EL (cell line): ENCODE data around the gene SPON2.

Experiments used
- DNase-seq: peaks from one replicate; pipeline ENCODE4 v3.0.0-alpha.2; 2016

SPON2 gene

DNA sequence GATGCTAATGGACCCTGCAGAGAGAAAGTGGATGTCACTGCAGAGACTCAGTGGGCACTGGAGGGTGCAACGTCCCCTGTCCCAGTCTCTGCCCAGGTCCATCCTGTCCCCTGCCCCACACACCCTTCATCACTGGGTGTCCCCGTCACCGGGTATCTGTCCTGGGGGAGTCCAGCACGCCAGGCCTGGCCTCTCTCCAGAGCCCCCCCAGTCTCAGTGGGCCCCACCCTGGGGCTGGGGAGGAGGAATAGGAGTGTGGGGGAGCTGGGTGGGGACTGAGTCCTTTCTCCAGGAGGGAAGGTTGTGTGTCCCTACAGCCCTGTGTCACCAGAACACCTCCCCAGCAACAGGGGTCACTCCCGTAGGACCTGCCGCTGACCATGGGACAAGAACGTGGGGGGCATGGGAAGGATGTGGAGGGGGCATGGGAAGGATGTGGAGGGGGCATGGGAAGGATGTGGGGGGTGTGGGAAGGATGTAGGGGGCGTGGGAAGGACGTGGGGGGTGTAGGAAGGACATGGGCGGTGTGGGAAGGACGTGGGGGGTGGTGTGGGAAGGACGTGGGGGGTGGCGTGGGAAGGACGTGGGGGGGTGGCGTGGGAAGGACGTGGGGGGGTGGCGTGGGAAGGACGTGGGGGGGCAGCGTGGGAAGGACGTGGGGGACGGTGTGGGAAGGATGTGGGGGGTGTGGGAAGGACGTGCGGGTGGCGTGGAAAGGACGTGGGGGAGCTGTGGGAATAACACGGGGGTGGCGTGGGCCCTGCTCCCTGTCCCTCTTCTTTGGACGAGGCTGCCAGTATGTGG is 21.0 kb upstream of the SPON2 start:
- DNase-seq = no peak

GRCh38 chr4:1192493-1193205 is 20.3 kb upstream of the SPON2 start:
- DNase-seq = no peak

- peak; percentile 97 for DNase-seq
Measured at GRCh38 chr4:1192091-1192492, 19.7 kb upstream of the SPON2 start.

- DNase-seq = no peak
Measured at GRCh38 chr4:1191621-1192020, 19.2 kb upstream of the SPON2 start.

- no peak for DNase-seq
Measured at GRCh38 chr4:1187182-1187581, 14.8 kb upstream of the SPON2 start.

DNA sequence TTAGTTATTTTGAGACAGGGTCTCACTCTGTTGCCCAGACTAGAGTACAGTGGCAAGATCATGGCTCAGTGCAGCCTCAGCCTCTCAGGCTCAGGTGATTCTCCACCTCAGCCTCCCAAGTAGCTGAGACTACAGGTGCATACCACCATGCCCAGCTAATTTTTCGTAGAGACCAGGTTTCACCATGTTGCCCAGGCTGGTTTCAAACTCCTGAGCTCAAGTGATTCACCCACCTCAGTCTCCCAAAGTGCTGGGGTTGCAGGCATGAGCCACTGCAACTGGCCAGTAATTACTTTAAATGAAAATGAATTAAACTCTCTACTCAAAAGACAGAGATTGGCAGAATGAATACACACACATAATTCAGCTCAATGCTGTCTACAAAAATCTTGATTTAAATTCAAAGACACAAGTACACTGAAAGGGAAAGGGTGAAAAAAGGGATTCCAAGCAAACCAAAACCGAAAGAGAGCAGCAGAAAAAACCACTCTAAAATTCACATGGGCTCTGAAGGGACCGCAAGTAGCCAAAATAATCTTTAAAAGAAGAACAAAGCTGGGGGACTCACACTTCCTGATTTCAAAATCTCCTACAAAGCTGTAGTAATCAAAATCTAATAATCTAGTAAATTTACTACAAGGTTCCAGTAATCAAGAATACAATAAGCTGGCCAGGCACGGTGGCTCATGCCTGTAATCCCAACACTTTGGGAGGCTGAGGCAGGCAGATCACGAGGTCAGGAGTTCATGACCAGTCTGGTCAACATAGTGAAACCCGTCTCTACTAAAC is 11.8 kb upstream of the SPON2 start:
- DNase-seq = no peak

- DNase-seq = no peak
Measured at GRCh38 chr4:1182313-1182712, 9.9 kb upstream of the SPON2 start.

- no peak for DNase-seq
Measured at GRCh38 chr4:1180663-1181062, 8.3 kb upstream of the SPON2 start.

DNA sequence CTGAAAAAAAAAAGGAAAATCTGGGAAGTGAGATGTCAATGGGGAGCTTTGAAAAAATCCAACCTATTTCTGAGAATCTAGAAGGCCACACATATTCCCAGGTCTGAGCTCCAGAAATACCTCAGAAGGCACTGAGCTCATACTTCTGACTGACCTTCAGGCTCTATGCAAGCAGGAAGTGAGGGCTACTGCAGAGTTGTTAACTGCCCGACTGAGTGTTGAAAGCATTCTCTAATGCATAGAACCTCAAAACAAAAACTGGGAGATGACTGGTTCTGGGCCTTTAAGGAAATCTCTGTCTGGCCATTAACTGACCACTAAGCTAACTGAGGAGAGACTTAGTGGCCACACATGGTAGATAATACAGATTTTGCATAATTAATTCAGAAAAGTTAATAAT is 7.6 kb upstream of the SPON2 start:
- DNase-seq = no peak

DNA sequence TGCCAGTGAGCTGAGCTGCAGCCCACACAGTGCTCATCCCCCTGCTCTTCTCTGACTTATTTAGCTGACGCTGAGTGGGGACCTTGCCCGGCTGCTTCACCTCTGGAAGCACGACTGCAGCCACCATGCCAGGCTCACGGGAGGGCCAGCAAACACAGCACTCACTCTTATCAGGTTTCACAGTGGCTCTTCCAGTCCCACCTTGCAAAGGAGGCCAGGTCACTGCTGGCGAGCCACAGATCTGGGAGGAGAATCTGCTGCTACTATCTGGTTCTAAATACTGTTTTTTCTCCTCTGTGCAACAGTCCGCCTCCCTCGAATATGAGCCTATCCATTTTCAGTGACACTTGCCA is 6.7 kb upstream of the SPON2 start:
- no peak for DNase-seq

GRCh38 chr4:1178300-1179088 is 6.1 kb upstream of the SPON2 start:
- no peak for DNase-seq

GRCh38 chr4:1177274-1178141 is 5.1 kb upstream of the SPON2 start:
- DNase-seq = no peak

DNA sequence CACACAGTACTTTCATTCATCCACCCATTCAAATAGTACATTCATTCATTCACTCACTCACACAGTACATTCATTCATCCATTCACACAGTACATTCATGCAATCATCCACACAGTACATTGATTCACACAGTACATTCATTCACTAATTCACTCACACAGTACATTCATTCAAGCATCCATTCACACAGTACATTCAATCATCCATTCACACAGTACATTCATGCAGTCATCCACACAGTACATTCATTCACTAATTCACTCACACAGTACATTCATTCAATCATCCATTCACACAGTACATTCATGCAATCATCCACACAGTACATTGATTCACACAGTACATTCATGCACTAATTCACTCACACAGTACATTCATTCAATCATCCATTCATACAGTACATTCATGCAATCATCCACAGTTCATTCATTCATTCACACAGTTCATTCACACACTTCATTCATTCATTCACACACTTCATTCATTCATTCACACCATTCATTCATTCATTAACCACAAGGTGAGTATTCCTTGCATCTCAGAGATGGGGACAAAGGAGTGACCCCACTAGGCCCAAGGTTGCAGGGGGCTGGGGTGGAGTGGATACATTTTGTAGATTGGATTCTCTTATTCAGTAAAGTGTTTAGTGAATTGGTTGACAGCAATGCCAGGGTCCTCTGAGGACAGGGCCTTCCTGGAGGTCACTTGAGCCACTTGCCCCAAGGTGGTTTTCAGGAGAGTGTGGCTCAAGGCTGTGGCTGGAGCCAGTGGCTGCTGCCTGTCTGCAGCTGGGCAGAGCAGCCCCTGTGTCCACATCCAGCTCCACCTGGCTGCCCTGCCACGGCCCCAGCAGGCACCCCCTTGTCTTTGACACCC is 4.3 kb upstream of the SPON2 start:
- no peak for DNase-seq

DNA sequence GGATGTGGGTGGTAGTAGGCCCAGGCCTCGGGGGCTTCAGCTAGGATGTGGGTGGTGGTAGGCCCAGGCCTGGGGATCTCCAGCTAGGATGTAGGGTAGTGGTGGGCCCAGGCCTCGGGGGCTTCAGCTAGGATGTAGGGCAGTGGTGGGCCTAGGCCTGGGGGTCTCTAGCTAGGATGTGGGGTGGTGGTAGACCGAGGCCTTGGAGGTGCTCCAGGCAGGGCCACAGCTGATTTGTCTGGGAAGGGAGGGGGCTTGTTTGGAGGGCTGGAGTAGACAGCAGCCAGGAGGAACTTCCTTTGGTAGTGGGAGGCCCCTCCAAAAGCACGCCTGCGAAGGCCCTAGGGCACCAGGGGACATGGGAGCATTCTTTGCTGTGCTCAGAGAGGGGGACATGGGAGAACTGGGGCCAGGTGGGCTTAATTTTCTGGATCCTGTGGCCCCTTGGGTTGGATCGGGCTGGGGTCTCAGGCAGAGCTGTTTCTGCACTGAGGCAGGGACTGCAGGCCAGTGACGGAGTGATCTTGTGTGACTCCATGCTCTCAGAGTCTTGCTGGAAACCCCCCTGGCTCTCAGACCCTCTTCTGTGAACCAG is 3.3 kb upstream of the SPON2 start:
- no peak for DNase-seq

- DNase-seq = no peak
Measured at GRCh38 chr4:1174941-1175634, 2.7 kb upstream of the SPON2 start.

GRCh38 chr4:1172971-1173757 is 781 bp upstream of the SPON2 start:
- peak; percentile 37 for DNase-seq

DNA sequence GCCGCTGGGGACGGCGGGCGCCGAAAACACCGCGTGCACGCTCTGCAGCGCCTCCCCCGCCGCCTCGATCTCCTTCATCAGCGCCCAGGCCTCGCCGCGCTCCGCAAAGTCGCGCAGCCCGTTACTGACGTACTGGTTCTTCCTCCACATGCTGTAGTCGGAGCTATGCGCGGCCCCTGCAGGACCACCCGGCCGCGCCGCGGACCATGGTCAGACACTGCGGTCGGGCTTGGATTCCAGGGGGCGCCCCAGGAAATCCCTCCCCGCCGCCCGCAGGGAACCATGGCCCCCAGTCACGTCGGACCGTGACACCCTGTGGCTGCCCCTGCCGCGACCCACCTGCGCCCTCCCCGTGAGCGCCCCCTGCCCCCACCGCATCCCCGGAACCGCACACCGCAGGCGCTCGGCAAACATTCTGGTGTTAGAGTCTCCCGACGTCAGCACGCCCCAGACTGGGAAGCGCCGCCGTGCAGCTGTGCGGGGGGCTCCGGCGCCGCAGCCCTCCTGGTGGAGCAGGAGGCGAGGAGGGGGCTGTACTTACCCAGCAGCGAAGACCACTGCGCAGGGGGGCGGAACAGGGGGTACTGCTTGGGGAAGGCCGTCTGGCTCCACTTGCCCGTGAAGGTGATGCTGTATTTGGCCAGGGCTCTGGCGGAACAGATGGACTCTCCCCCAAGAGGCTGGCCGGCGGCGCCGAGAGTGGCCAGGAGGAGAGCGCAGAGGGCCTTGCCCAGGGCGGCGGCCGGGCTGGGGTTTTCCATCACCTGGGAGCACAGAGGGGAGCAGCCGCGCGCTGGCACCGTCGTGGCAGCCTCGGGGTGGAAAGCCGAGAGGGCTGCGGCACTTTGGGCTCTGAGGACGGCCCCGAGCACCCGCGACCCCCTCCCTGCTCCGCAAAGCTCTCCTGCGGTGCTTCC is 814 bp downstream of the SPON2 start:
- DNase-seq = no peak

- no peak for DNase-seq
Measured at GRCh38 chr4:1170976-1171310, 1.4 kb downstream of the SPON2 start.
